ENCODE results near the gene KRTAP4-9.

DNA sequence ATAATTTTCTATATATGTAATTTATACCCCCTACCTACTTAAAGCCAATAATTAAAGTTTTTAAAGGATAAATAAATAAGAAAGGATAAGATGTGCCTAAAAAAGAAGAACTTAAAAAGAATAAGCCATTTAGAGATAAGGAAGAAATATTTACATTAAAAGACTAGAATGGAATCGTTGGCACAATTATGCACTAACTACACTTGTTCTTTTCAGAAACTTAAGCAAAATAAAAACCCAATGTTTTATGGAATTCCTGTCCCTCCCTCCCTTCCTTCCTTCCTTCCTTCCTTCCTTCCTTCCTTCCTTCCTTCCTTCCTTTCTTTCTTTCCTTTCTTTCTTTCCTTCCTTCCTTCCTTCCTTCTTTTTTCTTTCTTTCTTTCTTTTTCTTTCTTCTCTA lies 39.7 kb downstream of the KRTAP4-9 start:
- TF ChIP-seq ZNF274 (IDR thresholded peaks at IDR 0.05; ENCODE audit: low read depth, low read length) (no peak), YY1 (IDR thresholded peaks at IDR 0.05; ENCODE audit: insufficient read depth, insufficient read length) (no peak)

Measured in NT2/D1 (cell line).